ENCODE results near the gene NOXO1.

NOXO1 gene

GRCh38 chr16:1971796-1972489 lies 9.3 kb downstream of the NOXO1 start, which contains the start of gene TBL3:
TSS of gene TBL3 (plus strand) at chr16:1972053. CDS start at chr16:1972165, 112 bp downstream.
- H3K27ac ChIP-seq: peak within 1 kb of the TSS; percentile 94
- ChIA-PET CTCF (no interaction called here), POLR2A (ENCODE audit: low non-redundant PET) (no interaction called here)
- TF ChIP-seq CTCF (conservative IDR thresholded peaks at IDR 0.05; ENCODE audit: low read depth): no peak
- peak; percentile 88 for DNase-seq (ENCODE audit: low spot score)

DNA sequence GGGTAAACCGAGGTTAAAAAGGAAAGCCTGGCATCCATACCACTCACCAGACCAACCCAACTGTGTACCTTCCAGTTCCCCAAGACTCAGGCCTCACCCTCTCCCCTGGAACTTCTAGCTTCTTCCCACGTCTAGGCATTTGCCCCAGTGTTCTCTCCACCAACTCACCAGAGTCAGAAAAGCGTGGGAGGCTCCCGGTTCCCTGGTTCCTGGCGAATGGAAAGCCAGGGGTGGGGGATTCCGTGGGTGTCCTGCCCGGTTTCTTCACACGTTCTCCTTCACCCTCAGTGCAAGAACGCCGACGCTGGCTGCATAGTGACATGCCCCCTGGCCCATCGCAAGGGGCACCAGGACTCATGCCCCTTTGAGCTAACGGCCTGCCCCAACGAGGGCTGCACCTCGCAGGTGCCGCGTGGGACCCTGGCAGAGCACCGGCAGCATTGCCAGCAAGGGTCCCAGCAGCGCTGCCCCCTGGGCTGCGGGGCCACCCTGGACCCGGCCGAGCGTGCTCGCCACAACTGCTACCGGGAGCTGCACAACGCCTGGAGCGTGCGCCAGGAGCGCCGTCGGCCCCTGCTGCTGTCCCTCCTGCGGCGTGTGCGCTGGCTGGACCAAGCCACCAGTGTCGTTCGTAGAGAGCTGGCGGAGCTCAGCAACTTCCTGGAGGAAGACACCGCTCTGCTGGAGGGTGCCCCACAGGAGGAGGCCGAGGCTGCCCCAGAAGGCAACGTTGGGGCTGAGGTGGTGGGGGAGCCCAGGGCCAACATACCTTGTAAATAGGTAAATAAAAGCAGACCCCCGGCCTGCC lies 12.9 kb downstream of the NOXO1 start:
- CTCF ChIA-PET: no interaction called here
- POLR2A ChIA-PET (ENCODE audit: low non-redundant PET): no interaction called here
- peak overlapping the region; percentile 94 for H3K27ac ChIP-seq
- TF ChIP-seq CTCF (conservative IDR thresholded peaks at IDR 0.05; ENCODE audit: low read depth): no peak
- DNase-seq (ENCODE audit: low spot score): no peak

DNA sequence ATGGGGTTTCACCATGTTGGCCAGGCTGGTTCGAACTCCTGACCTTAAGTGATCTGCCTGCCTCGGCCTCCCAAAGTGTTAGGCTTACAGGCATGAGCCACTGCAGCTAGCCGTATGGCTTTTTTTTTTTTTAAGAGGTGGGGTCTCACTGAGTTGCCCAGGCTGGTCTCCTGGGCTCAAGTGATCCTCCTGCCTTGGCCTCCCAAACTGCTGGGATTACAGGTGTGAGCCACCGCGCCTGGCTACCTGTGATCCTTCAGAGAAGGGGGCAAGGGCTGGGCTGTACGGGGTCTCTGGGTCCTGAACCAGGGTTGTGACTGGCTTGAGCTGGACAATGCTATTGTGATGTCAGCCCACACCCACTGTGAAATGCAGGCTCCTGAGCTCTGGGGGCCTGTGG lies 14.8 kb downstream of the NOXO1 start, which contains the start of gene RNF151:
Gene RNF151, plus strand, starts transcription at position 397 of the 400 bp plus-strand sequence. CDS start 26 bp downstream, outside the sequence.
- CTCF ChIA-PET: interaction anchor here (0.6 kb wide), 2 partner anchors 37 to 120 kb away, joined by 3 to 5 read pairs; no protein-coding TSS in a partner anchor
- TF ChIP-seq CTCF (conservative IDR thresholded peaks at IDR 0.05; ENCODE audit: low read depth): no peak
- no peak for DNase-seq (ENCODE audit: low spot score)
- POLR2A ChIA-PET (ENCODE audit: low non-redundant PET): interaction anchor here (0.7 kb wide), 1 partner anchor 10 kb away, joined by 3 read pairs; no protein-coding TSS in a partner anchor
- H3K27ac ChIP-seq: peak within 1 kb of the TSS; percentile 94

DNA sequence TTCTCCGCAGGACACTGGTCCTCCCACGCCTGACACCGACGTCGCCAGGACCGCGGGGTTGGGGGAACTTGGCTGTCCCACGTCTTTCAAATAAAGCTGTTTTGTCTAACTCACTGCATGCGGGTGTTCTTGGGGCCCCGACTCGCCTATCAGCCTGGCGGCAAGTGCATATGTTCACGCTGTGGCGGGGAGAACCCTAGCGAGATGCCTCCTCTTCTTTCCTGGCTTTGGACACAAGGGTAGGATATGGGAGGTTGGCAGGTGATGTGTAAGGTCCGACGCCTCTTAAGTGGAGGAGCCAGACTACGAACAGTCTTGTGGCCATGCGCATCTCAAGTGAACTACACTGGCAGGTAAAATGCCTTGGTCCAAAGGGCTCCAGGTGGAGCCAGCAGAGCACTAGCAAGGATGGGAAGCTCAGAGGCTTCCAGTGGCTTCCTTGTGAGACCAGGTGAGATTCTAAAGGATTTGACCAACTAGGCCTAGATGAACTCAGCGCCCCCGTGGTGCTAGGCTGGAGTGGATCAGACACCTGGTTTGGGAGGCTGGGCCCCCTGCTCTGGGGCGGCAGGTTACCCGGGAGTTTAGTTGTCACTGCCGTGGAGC lies 15.8 kb downstream of the NOXO1 start:
- DNase-seq (ENCODE audit: low spot score): no peak
- POLR2A ChIA-PET (ENCODE audit: low non-redundant PET): interaction anchor here (0.5 to 1.9 kb wide), 6 partner anchors 13 to 82 kb away, joined by 3 to 8 read pairs (median 3); partner anchors contain the start of gene GFER
- no peak for TF ChIP-seq CTCF (conservative IDR thresholded peaks at IDR 0.05; ENCODE audit: low read depth)
- peak overlapping the region; percentile 94 for H3K27ac ChIP-seq
- CTCF ChIA-PET: interaction anchor here (0.6 to 0.7 kb wide), 2 partner anchors 29 to 46 kb away, joined by 3 read pairs; no protein-coding TSS in a partner anchor

DNA sequence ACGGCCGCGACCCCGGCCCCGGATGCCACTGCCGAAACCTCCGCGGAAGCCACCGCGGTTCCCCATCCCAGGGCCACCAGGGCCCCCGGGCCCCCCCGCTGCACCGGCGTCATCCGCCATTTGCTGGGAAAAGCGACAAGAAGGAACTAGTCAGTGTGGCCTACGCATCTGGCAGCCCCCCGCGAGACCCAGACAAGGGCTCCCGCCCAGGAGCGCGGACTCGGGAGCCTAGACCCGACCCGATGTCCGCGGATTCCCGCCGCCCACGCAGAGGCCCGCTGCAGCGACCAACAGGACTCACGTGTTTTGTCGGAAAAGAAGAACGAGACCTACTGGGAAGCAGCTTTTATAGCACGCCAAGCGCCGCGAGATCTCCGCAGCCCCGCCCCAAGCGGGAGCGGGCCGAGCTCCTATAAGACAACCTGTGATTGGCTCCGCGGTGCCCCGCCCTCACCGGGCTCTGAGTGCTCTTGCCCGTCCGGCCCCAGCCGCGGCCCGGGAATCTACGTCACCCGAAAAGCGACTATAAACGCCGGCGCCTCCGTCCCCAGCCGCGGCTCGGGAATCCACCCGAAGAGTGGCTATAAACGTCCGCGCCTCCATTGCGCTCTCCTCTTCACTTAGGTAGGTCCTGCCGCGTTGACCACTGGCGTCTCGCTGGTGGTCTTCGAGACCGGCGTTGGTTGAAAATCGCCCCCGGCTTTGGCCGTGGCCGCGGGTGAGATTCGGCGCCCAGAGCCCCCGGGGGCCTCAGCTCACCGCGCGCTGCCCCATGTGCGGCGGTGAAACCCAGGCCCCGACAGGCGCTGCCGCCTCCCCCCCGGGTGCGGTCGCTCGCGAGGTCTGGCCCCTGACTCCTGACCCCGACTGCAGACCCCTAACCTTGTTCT lies 16.5 kb downstream of the NOXO1 start, which contains the start of gene RPS2:
Gene RPS2, minus strand, starts transcription at position 321 of the 890 bp plus-strand sequence. Its CDS starts 201 bp downstream, at position 120.
- ChIA-PET POLR2A (ENCODE audit: low non-redundant PET) (interaction anchor here (0.5 to 1.9 kb wide), 8 partner anchors 13 to 82 kb away, joined by 3 to 8 read pairs (median 3); partner anchors contain the start of gene GFER), CTCF (interaction anchor here (0.7 kb wide), 1 partner anchor 46 kb away, joined by 3 read pairs; no protein-coding TSS in a partner anchor)
- peak within 1 kb of the TSS; percentile 94 for H3K27ac ChIP-seq
- TF ChIP-seq CTCF (conservative IDR thresholded peaks at IDR 0.05; ENCODE audit: low read depth): no peak
- DNase-seq (ENCODE audit: low spot score): peak; percentile 98

All from RWPE1 (cell line).